GM21390 (cell line): ENCODE measurements around the gene DZIP1.
"Not testable (repeated sequence)": the region's sequence is repeated elsewhere in the genome, so short reads cannot be mapped to it uniquely, and the experiment has no call there.

ENCODE experiments used
- ATAC-seq: cut with Tn5 transposase; IDR thresholded peaks from one replicate; pipeline ENCODE4 v1.9.1; 2021; ENCODE audit not compliant: unreplicated experiment

DZIP1 gene

DNA sequence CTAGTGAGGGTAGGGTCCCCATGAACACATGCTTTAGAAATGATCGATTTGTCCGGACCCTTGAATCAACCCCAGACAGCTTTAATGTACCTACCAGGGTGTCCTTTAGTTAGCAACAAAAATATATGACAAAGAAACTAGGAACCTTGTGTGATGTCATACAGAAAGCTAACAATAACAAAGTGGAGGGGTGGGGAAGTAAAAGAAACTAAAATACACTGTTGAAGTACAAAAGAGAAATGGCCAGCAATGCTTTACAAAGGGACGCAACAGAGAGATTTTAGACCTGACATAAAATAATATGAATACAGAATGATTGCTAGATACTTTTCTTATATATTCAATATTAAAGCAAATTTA, 40.0 kb downstream of the DZIP1 start:
- no peak for ATAC-seq

DNA sequence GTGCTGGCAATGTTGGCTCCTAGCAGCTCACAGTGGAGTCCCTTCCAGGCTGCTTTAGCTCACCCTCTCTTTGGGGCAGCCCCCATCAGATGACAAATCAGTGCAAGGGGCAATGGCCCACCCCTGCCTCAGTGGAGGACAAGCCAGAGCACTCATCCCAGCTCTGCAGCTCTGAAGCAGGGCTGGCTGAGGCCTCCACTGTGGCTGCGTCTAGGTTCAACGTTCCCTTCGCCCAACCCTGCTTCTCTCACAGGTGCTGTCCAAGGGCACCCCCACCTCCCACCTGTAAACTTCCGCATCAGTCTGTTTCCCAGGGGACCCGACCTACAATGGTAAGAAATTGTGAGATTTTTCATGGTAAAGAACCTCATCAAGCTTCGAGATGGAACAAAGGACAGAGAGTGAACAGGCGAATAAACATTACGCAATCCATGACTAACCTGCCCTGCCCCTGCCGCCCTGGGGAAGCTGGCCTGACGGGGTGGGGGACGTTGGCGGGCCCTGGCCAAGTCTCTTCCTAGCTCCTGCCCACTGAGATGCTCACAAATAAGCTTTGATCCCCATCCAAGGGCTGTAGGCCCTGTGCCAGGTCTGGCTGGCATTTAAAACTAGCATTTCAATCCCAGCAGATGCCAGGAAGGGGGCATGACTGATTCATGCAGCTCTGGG, 40.5 kb downstream of the DZIP1 start:
- ATAC-seq: no peak

DNA sequence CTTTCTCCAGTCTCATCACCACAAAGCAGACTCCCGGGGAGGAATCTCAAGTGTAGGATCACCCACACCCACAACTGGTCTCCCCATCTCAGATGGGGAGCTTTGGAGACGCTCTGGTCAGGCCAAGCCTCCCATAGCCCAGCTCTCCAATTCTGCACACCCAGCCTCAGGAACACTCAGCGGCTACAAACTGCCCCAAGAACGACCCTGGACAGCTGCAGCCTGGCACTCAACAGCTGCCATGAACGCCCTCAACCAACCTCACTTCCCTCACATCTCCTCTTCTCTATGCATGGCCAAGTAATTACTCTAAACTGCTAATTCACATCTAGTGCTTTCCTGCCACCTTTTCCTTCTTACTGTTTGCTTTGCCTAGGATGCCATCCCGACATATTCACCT, 42.6 kb downstream of the DZIP1 start:
- ATAC-seq: no peak

DNA sequence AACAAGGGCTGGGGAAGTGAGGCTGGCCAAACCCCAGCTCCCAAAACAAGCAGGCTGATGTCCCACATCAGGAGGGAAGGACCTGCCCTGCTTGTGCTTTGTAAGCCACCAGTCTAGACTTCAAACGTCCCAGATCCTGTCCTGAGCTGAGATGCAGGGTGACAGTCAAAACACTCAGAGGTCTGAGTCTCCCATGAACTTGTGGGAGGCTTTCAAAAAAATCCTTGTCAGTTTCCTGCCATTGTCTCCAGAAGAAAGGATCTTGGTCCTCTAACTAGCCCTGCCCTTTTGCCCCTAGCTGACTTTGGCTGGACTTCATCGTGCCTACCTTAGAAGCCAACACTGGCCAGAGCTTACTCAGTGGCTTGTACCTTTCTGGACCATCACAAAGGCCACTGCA, 43.3 kb downstream of the DZIP1 start:
- ATAC-seq: no peak

DNA sequence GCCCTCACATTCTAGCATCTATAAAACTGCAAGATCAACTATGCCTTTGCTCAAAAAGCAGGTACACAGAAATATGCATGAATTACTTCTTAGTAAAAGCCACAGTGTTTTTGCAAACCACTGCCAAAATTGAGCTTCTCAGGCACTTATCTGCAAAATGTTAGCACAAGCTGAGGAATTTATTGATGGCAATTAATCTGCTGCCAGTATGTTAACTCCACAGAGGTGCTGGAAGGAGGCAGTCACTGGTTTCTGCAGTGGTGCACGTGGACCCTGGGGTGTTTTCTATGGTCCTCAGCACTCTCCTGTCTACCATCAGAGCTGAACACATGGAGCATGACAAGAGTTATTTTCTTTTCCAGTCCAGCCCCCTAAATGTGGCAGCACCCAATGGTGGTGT, 47.8 kb downstream of the DZIP1 start:
- no peak for ATAC-seq

DNA sequence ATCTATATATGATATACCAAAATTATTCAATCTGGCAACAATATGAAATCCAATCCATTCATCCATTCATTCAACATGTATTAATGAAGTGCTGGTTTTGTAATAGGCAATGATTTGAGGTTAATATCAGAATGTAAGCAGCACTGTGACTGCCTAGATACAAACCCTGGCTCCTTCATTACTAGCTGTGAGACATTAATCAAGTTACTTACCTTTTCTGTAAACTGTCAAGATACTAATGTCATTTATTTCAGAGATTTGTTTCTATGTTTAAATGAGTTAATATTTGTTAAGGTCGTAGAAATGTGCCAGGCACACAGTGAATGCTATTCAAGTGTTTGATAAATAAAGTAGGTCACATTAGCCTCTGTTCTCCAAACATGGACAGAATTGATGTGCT, 51.0 kb downstream of the DZIP1 start:
- ATAC-seq: no peak

GRCh38 chr13:95588721-95589120, 55.8 kb downstream of the DZIP1 start:
- no peak for ATAC-seq

DNA sequence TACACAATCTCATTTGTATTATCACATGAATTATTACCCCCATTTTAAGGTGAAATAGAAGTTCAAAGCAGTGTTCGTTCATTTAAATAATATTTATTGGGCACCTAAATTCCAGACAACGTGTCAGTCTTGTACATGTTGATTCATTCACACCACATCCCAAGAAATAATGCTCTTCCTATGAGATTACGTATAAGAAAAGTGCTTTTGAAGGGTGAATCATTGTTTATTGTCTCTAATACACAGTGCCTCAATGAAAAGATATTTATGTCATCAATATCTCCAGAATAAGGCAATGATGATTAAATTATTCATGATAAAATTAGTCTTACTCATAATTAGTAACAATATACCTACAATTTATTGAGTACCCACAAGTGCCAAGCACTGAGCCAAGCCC, 56.4 kb downstream of the DZIP1 start:
- no peak for ATAC-seq

DNA sequence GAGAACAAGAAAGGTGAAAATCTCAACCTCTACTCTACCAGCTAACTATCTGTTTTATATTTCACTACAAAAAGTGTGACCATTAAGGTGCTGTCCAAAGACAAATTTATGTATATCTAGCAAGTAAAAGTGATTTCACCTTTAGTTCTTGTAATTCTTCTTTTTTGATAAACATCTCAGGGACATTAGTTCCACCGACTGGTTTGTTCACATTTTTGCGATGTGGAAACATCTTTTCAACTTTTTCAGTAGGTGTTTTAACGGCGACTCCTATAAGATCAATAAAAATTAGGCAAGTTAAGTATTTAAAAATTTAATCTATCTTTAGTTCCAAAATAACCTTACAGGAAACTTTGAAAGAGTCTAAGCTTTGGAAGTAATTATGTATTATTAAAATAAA, 58.6 kb downstream of the DZIP1 start:
- ATAC-seq: no peak

DNA sequence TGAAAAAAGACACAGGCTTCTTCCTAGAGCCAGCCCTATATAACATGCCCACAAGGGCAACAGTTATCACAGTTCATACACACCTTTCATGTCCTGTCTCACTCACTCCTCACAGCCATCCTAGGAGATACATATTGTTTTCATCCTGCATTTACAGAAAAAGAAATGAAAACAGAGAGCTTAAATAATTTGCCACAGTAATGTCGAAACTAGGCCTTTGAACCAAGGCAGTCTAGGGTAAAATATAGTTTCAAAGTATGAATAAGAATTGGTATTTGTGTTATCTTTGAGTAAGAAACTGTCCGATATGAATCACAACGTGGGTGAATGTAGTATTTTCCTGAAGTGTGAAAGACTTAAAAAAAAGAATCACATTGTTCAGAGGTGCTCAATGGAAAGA, 65.2 kb downstream of the DZIP1 start:
- peak; percentile 91 for ATAC-seq

DNA sequence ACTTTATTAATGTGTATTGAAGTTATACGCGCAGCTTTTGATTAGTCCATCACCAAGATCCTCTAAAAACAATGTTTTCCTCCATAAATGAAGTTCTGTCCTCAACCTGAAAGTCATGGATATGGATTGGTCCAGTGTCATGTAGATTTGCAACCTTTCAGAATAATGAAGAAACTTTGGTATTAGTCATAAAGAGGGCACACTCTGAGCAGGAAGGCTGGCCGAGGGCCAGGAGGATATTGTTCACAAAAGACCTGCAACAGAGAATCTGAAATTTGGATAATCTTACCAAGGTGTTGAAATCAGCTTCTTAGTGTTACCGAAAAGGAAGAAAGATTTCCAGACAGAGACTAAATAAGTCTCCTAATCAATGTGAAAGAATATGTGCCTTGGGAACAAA, 71.3 kb downstream of the DZIP1 start:
- ATAC-seq: no peak

DNA sequence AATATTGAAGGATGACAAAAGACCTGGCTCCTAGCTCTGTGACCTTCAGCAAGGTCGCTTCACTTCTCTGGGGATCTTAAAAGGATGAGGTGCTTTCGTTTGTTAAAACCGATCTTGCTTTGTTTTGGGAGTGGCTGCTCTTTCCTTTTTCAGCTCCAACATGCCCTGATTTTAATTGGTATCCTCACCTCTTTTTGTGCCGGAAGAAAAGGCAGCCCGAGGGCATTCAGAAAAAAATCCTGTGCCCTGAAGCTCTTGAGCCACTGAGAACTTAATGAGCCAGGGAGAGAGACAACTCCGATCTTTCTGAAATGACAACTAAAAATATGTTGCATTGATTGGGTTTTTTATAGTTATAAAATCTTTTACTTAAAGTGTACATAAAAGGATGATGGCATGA, 72.6 kb downstream of the DZIP1 start:
- ATAC-seq: no peak

GRCh38 chr13:95570016-95570415, 74.5 kb downstream of the DZIP1 start:
- ATAC-seq: no peak

- no peak for ATAC-seq
Observed at GRCh38 chr13:95568131-95568530, 76.4 kb downstream of the DZIP1 start.

DNA sequence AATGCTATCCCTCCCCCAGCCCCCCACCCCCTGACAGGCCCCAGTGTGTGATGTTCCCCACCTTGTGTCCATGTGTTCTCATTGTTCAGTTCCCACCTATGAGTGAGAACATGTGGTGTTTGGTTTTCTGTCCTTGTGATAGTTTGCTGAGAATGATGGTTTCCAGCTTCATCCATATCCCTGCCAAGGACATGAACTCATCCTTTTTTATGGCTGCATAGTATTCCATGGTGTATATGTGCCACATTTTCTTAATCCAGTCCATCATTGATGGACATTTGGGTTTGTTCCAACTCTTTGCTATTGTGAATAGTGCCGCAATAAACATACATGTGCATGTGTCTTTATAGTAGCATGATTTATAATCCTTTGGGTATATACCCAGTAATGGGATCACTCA, 78.7 kb downstream of the DZIP1 start:
- ATAC-seq: not testable (repeated sequence)

GRCh38 chr13:95564733-95565291, 79.7 kb downstream of the DZIP1 start:
- ATAC-seq: no peak

DNA sequence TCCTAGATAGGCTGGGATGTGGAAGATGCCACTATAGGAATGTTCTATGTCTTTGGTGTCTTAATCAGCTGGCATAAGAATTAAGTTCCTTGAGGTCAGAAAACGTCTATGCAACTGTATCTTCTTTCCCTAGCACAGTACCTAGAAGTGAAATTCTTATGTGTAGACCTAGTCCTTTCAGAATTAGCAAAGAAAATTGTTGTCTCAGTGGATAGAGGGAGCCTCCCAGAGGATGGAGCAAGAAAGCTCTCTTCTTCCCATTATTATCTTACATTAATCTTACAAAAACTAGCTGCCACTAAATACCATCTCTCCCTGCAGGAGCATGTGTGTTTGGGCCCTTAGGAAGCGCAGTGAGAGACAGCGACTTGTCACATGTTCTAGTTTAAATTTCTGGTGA, 80.4 kb downstream of the DZIP1 start:
- no peak for ATAC-seq

- ATAC-seq: no peak
Observed at GRCh38 chr13:95560387-95560786, 84.1 kb downstream of the DZIP1 start.

DNA sequence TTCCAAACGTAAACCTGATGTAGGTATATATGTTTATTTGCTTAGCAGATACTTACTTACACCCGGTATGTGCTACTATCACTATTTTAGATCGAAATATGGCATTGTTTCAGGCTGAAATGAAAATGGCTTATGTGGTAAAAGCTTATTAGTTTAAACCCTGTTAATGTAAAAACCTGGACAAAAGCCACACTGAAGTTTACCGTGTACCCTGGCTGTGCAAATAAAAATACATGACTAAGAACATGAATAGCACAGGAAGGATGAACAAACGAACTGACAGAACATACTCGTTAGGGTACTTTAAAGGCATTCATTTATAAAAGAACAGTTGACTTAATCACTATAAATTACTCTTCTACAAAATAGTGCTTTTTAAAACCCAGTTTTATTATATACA, 85.4 kb downstream of the DZIP1 start:
- ATAC-seq: no peak

DNA sequence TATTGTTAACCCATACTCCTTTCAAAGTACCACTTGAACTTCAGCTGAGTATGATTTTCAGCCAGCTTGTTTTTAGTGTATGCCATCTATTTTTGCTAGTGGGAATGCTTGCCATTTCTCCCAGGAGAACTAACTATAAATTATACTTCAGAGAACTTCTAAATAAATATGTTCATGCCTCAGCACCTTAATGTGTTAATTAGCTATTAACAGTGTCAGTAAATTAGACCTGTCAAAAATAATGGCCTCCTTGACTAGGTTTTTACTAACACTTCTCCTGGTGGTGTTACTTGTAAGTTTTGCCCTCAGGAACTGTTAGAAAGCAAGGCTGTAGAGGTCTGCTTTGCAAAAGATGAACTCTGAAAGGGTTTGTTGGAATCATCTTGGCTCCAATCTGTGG, 87.5 kb downstream of the DZIP1 start:
- ATAC-seq: no peak

DNA sequence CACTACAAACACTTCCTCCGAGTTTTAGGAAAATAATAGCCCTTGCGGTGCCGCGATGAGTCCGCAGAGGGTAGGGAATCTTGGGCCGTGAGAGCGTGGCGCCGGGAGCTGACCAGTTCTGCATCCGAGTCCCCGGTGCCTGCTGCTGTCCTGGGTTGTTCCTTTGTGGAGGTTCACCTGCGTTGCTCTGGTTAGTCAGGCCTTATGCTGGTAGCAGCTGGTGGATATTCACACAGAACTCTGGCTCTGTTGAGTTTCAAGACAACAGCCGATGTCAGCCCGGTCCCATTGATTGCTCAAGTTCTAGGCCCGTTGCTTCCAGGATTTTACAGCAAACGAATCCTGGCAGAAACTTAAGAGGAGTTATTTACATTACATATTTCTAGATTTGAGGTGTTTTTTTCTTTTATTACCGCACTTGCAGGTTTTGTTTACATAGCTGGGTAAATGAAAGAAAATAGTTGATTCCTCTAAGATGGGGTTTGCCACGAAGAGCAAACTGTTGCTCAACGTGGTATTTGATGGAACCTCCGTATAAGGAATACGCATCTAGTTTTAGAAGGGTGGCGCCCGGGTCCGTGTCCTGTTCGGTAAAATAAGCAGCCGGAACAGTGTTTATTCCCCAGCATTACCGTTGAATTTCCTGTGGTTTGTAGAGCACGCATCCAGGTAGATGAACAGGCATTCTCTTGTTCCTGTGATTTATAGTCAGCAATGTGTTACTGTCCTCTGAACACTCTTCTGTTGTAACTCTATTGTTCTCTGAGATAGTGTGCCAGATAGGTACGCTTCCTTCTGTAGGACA, 90.7 kb downstream of the DZIP1 start:
- no peak for ATAC-seq
